Stimulated activated naive CD4-positive, alpha-beta T cell treated with Interleukin-2 at 50 U/mL for 16 hours (primary cell): Measurements from ENCODE around the gene SRRT.

Experiments used
- DNase-seq: peaks from one replicate; lab custom pipeline; 2025; lab: John Stamatoyannopoulos, UW

Gene SRRT

GRCh38 chr7:100879685-100880261 lies 4.9 kb downstream of the SRRT start:
- no peak for DNase-seq

- no peak for DNase-seq
Observed at GRCh38 chr7:100880645-100881044, 5.7 kb downstream of the SRRT start.

GRCh38 chr7:100881136-100881535 lies 6.2 kb downstream of the SRRT start:
- DNase-seq = no peak

GRCh38 chr7:100882201-100882600 lies 7.3 kb downstream of the SRRT start:
- DNase-seq = no peak

GRCh38 chr7:100882785-100883526 lies 8.1 kb downstream of the SRRT start:
- DNase-seq = no peak

GRCh38 chr7:100884736-100885439 lies 10.0 kb downstream of the SRRT start:
- DNase-seq = peak; percentile 15

GRCh38 chr7:100885440-100886141 lies 10.7 kb downstream of the SRRT start:
- no peak for DNase-seq

GRCh38 chr7:100886142-100886935 lies 11.4 kb downstream of the SRRT start:
- DNase-seq = no peak

- DNase-seq = peak; percentile 8
Observed at GRCh38 chr7:100886936-100887515, 12.1 kb downstream of the SRRT start.

- peak; percentile 36 for DNase-seq
Observed at GRCh38 chr7:100887516-100888290, 12.8 kb downstream of the SRRT start.

- no peak for DNase-seq
Observed at GRCh38 chr7:100888291-100888987, 13.5 kb downstream of the SRRT start.

- peak; percentile 21 for DNase-seq
Observed at GRCh38 chr7:100888988-100889750, 14.3 kb downstream of the SRRT start, which contains the start of gene UFSP1. Gene UFSP1 (minus strand): TSS chr7:100889715. CDS start chr7:100889271, 444 bp downstream.

GRCh38 chr7:100890653-100891567 lies 16.0 kb downstream of the SRRT start:
- no peak for DNase-seq

- no peak for DNase-seq
Observed at GRCh38 chr7:100891568-100892247, 16.8 kb downstream of the SRRT start.

GRCh38 chr7:100892364-100893317 lies 17.7 kb downstream of the SRRT start:
- no peak for DNase-seq

GRCh38 chr7:100893318-100893895 lies 18.5 kb downstream of the SRRT start:
- no peak for DNase-seq
